ENCODE data around the gene FBXO4.

FBXO4 gene

DNA sequence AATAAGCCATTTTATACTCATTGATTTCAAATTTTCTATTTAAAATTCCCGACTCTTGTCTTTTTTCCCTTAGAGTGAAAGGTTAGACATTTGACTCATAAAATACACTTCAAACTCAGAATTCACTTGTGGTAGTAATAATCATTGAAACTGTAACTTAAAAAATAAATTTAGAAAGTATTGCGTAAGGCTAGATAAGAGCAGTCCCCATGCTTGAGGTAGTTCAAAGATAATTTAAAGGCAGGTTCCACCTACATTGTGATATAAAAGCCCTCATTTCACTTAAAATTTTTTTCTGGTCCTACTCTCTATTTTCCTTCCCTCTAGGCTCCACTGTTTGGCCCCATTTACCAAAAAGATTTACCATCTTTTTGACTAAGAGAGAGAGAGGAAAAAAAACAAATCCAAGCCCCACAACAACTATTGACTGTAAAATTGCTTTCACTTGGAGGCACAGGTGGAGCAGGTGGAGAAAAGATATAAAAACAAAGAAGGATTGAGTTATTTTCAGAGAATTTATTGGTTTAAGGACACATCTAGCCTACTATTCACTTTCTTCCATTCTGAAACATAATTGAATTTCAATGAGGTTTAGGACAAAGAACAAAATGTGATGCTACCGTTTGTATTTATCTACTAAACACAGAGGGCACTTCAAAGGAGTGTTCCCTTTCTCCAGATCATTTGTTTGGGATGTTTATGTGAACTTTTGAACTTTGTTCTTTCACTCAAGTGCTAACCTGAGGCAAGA lies 61.0 kb downstream of the FBXO4 start:
- DNase-seq: no peak
